ENCODE results near the gene SRGAP1. TPM values are rescaled to one million over a fixed set of nuclear protein-coding genes. Genes with fewer than 3 reads are reported as not detected.
A peak's percentile ranks its signal among the peaks of the same experiment; 100 is the strongest.

SRGAP1 gene
- total RNA-seq, 8 experiments from 2014 or later: 2.2 to 11.4 (median 8.3) TPM

DNA sequence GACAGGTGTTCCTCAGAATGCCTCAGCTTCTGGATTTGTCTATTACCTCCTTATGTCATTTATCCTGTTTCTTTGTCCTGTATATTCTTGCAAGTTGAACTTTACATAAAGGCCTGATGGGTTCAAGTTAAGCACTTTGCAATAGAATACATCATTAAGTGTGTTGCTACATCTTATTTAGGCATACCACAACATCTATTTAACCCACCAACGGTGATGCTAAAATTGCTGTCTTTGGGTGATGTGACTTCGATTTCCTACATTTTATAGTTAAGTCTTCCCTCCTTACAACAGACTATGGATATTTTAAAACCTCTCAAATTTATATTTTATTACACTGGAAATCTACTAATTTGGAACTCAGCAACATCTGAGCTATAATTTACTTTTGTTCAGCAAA, 206.6 kb downstream of the SRGAP1 start:
- H3K27ac ChIP-seq: no peak overlapping the region
- in situ Hi-C loops (cut with MboI; ENCODE audit: low pct_unique_long_range_greater_than_20kb in 2 of 9, low sequenced_read_pairs in 9 of 9, unreplicated experiment in 9 of 9): no loop called here
- H3K4me1 ChIP-seq (replicated peaks in 1 of 2): peaks cover 0 to 5% of the 10 kb centered on the region in 2 donors
- no peak for ATAC-seq (replicated peaks in 6 of 8)
- WGBS, 10 experiments: 29 to 72% (median 50%) methylated on average over 1 to 2 of the region's 2 CpGs; no CpG with 5 or more reads in 1 of the 10 experiments
- no peak overlapping the region for H3K4me3 ChIP-seq

DNA sequence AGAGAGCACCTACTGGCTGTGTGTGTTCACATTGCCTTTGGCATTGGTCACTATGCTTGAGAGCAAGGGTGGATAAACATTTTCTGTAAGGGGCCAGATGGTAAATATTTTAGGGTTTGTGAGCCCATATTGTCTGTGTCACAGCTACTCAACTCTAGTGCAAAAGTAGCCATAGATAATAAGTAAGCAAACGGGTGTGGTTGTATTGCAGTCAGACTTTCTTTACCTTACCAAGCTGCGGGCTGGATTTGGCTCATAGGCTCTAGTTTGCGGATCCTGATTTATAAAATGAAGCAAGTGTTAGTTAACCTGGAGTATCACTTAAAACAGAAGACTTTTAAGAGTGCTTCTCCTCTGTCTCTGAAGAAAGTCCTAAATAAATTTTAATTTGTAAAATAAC, 208.6 kb downstream of the SRGAP1 start:
- H3K4me1 ChIP-seq (replicated peaks in 1 of 2): peaks cover 0 to 9% of the 10 kb centered on the region in 2 donors
- H3K4me3 ChIP-seq: no peak overlapping the region
- H3K27ac ChIP-seq: no peak overlapping the region
- in situ Hi-C loops (cut with MboI; ENCODE audit: low pct_unique_long_range_greater_than_20kb in 2 of 9, low sequenced_read_pairs in 9 of 9, unreplicated experiment in 9 of 9): no loop called here
- ATAC-seq (replicated peaks in 6 of 8): no peak
- 86 to 100% (median 100%) methylated on average over 1 to 3 of the region's 3 CpGs; no CpG with 5 or more reads in 1 of the 10 experiments for WGBS, 10 experiments

DNA sequence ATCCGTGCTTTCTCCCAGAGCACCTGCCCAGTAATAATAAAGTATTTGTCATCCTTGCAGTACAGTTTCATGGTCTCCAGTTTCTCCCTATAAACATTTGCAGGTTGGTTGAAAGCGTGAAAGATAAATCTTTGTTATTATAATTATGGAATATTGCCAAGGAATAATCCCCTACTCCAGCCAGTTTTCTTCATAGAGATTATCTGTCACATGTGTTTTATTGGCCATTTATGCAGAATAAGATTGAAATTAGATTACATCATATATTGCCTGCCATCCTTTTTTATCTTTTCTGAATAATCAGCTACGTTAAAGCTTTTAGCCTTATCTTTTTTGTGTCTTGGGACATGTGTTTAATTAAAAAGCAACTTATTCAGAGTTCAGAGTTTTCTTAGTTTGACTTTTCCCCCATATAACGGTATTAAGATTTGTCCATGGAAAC, 209.6 kb downstream of the SRGAP1 start:
- WGBS, 10 experiments: 80 to 100% (median 88%) methylated on average over 2 to 4 of the region's 4 CpGs
- in situ Hi-C loops (cut with MboI; ENCODE audit: low pct_unique_long_range_greater_than_20kb in 2 of 9, low sequenced_read_pairs in 9 of 9, unreplicated experiment in 9 of 9): no loop called here
- Histone ChIP-seq H3K4me3 (no peak overlapping the region), H3K27ac (no peak overlapping the region), H3K4me1 (replicated peaks in 1 of 2) (peaks cover 0 to 18% of the 10 kb centered on the region in 2 donors)
- ATAC-seq (replicated peaks in 6 of 8): peak in 1 of 8 experiments; percentile 58

DNA sequence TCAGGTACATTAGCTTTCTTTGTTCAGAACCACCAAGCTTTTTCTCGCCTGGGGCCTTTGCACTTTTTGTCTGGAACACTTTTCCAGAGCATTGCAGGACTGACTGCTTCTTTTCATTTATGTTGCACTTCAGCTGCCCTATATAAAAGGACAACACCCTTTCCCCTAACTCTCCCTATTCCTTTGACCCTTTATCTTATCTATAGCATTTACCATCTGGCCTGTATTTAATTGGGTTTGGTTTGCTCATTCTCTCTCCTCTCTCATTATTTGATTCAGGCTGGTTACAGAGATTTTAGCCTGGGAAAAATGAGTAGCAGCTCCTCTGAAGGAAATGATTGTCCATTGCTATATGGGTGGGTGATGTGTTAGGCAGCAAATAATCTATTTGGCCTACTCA, 212.2 kb downstream of the SRGAP1 start:
- in situ Hi-C loops (cut with MboI; ENCODE audit: low pct_unique_long_range_greater_than_20kb in 2 of 9, low sequenced_read_pairs in 9 of 9, unreplicated experiment in 9 of 9): no loop called here
- H3K27ac ChIP-seq: no peak overlapping the region
- ATAC-seq (replicated peaks in 6 of 8): no peak
- no peak overlapping the region for H3K4me3 ChIP-seq
- H3K4me1 ChIP-seq (replicated peaks in 1 of 2): peaks cover 0 to 18% of the 10 kb centered on the region in 2 donors
- 75 to 100% (median 100%) methylated on average over 1 of the region's 1 CpG; no CpG with 5 or more reads in 1 of the 10 experiments for WGBS, 10 experiments

DNA sequence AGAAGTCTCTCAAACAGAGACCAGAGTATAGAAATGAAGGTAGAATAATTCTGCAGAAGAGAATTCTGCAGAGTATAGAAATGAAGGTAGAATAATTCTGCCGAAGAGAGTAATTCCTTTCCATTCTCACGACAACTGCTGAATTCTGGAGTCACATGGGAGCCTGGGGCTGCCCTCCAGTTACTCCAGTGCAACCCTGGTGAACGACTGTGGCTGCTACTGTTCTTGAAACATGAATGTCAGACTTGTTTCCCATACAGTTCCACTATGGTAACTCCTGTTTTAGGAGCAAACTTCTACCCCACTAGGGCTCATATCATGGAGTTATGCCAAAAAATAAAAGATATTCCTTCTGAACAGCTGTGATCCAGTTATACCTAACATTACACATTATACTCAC, 213.2 kb downstream of the SRGAP1 start:
- Histone ChIP-seq H3K4me1 (replicated peaks in 1 of 2) (peaks cover 0 to 18% of the 10 kb centered on the region in 2 donors), H3K4me3 (no peak overlapping the region), H3K27ac (no peak overlapping the region)
- in situ Hi-C loops (cut with MboI; ENCODE audit: low pct_unique_long_range_greater_than_20kb in 2 of 9, low sequenced_read_pairs in 9 of 9, unreplicated experiment in 9 of 9): no loop called here
- 81 to 100% (median 88%) methylated on average over 1 to 3 of the region's 3 CpGs; no CpG with 5 or more reads in 1 of the 10 experiments for WGBS, 10 experiments
- no peak for ATAC-seq (replicated peaks in 6 of 8)

DNA sequence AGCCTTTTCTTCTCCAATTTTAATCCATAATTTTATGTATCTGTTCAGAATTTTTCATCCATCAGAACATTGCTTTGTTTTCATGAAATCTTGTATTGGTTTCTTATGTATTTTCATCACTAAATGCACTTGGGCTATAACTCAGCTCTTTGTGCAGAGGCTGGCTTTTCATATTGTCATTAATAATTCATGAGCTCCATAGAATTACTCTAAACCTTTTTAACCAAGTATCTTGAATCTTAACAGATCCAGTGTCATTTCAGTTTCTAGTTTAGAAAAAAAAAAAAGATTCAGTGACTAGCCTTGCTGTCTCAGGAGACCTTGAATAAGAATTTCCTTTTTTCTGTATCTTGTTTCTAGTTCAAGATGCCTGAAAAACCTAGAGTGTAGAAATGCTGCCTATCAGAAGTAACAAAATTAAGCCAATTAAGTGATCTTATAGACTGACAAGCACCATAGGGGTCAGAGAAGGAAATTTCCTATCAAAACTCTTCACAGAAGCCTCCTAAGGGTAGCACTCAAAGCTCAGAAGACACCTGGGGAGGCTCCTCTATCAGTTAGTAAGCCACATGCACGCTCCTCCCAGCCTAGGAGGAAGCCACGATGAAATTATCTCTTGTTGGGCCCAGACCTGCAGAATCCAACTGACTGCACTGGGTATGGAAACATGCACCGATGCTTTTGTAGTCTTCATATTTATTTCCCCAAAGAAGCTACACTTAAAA, 214.2 kb downstream of the SRGAP1 start:
- peak in 1 of 8 experiments; percentile 19 for ATAC-seq (replicated peaks in 6 of 8)
- 40 to 100% (median 87%) methylated on average over 1 to 2 of the region's 3 CpGs; no CpG with 5 or more reads in 4 of the 10 experiments for WGBS, 10 experiments
- no peak overlapping the region for H3K27ac ChIP-seq
- H3K4me1 ChIP-seq (replicated peaks in 1 of 2): peaks cover 0 to 16% of the 10 kb centered on the region in 2 donors
- in situ Hi-C loops (cut with MboI; ENCODE audit: low pct_unique_long_range_greater_than_20kb in 2 of 9, low sequenced_read_pairs in 9 of 9, unreplicated experiment in 9 of 9): no loop called here
- no peak overlapping the region for H3K4me3 ChIP-seq

DNA sequence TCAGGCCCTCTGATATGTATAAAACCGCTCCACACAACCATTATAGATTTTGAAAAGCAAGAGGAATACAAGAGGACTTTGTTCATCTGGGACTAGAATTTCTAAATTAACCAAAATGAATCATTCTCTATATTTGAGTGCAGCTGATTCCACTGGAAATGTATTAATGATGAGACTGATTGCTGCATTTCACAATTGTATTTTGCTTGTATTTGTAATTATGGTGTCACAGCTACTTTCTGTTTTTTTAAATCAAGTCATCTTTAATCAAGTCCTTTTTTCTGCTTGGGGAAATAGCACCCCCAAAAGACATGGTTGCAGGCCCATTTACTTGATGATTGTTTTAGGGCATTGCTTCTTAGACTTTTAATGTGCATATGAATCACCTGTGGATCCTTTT, 215.2 kb downstream of the SRGAP1 start:
- in situ Hi-C loops (cut with MboI; ENCODE audit: low pct_unique_long_range_greater_than_20kb in 2 of 9, low sequenced_read_pairs in 9 of 9, unreplicated experiment in 9 of 9): no loop called here
- peaks cover 0 to 14% of the 10 kb centered on the region in 2 donors for H3K4me1 ChIP-seq (replicated peaks in 1 of 2)
- no peak for ATAC-seq (replicated peaks in 6 of 8)
- no peak overlapping the region for H3K4me3 ChIP-seq
- H3K27ac ChIP-seq: no peak overlapping the region
- WGBS, 10 experiments: 33 to 100% (median 100%) methylated on average over 1 of the region's 1 CpG; no CpG with 5 or more reads in 1 of the 10 experiments

DNA sequence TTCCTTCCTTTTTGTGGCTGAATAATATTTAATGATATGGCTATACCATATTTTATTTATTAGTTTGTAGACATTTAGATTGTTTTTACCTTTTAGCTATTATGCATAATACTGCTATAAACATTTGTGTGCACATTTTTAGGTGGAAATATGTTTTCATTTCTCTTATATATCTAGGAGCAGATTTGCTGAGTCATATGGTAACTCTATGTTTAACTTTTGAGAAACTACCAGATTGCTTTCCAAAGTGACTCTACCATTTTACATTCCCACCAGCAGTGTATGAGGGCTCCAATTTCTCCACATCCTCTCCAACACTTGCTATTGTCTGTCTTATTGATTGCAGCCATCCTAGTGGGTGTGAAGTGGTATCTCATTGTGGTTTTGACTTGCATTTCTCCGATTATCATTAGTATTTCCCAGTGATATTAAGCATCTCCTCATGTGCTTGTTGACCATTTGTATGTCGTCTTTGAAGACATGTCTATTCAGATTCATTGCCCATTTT, 217.4 kb downstream of the SRGAP1 start:
- 83 to 100% (median 98%) methylated on average over 1 to 2 of the region's 2 CpGs; no CpG with 5 or more reads in 2 of the 10 experiments for WGBS, 10 experiments
- Histone ChIP-seq H3K4me1 (replicated peaks in 1 of 2) (peaks cover 0 to 14% of the 10 kb centered on the region in 2 donors), H3K4me3 (no peak overlapping the region), H3K27ac (no peak overlapping the region)
- no peak for ATAC-seq (replicated peaks in 6 of 8)
- in situ Hi-C loops (cut with MboI; ENCODE audit: low pct_unique_long_range_greater_than_20kb in 2 of 9, low sequenced_read_pairs in 9 of 9, unreplicated experiment in 9 of 9): no loop called here

DNA sequence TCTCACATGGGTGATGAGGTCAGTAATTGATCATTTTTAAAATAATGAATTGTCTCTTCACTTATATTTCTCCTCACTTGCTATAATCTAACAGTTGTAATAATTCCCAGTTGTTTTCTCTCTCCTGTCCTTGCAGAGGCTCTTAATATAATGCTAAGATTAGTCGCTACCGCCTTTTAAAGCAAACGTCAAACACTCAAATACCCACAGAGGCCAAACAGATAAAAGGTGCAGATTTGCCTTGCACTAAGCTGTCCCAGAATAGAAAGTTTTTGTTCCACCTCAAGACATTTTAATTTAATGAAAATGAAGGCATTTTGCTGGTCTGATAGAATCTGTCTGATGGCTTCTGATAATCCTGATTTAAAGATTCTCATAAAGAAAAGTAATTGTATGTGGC, 218.6 kb downstream of the SRGAP1 start:
- Histone ChIP-seq H3K4me3 (no peak overlapping the region), H3K27ac (no peak overlapping the region), H3K4me1 (replicated peaks in 1 of 2) (peaks cover 0 to 10% of the 10 kb centered on the region in 2 donors)
- in situ Hi-C loops (cut with MboI; ENCODE audit: low pct_unique_long_range_greater_than_20kb in 2 of 9, low sequenced_read_pairs in 9 of 9, unreplicated experiment in 9 of 9): no loop called here
- ATAC-seq (replicated peaks in 6 of 8): no peak
- 80 to 100% (median 94%) methylated on average over 1 to 3 of the region's 3 CpGs; no CpG with 5 or more reads in 1 of the 10 experiments for WGBS, 10 experiments

DNA sequence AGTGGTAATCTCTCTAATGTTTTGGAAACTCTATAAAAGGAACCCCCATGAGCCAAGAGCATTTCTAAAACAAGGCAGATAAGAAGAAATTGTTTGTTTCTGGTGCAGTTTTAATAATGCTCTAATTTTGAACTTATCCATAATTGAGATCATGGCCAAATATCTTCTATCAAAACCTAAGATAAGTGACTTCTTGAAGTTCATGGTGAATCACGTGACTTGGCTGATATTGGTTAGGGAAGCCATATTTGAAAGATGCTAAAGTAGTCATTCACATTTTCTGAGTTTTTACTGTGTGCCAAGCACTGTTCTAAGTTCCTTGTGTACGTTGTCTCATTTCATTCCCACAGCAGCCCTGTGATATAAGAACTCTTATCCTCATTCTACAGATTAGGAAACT, 219.7 kb downstream of the SRGAP1 start:
- in situ Hi-C loops (cut with MboI; ENCODE audit: low pct_unique_long_range_greater_than_20kb in 2 of 9, low sequenced_read_pairs in 9 of 9, unreplicated experiment in 9 of 9): no loop called here
- ATAC-seq (replicated peaks in 6 of 8): no peak
- 80 to 100% (median 90%) methylated on average over 1 to 2 of the region's 2 CpGs; no CpG with 5 or more reads in 1 of the 10 experiments for WGBS, 10 experiments

DNA sequence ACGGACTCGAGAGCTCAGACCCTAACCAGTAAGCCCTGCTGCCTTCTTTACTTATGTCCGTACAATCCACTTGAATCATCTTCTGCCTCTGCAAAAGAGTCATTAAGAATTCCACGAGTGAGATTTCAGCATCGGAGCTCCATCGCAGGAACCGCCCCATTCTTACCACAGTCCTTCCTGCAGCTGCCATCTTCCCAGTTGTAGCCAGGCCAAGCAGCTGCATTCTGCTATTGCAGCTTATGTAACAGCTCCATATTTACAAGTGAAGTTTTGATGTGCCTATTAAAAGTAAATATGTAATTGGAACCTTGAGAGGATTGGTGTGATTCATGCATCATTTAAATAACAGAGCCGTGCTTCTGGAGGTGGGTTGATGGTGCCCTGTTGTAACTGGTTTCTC, 220.2 kb downstream of the SRGAP1 start:
- in situ Hi-C loops (cut with MboI; ENCODE audit: low pct_unique_long_range_greater_than_20kb in 2 of 9, low sequenced_read_pairs in 9 of 9, unreplicated experiment in 9 of 9): no loop called here
- no peak overlapping the region for H3K4me3 ChIP-seq
- no peak overlapping the region for H3K27ac ChIP-seq
- ATAC-seq (replicated peaks in 6 of 8): no peak
- no peaks in the 10 kb centered on the region for H3K4me1 ChIP-seq (replicated peaks in 1 of 2)
- 82 to 100% (median 96%) methylated on average over 1 to 7 of the region's 8 CpGs; no CpG with 5 or more reads in 1 of the 10 experiments for WGBS, 10 experiments

More for the DNA sequence above, 219.7 kb downstream of the SRGAP1 start:
- Histone ChIP-seq H3K4me1 (replicated peaks in 1 of 2) (no peaks in the 10 kb centered on the region), H3K4me3 (no peak overlapping the region), H3K27ac (no peak overlapping the region)

DNA sequence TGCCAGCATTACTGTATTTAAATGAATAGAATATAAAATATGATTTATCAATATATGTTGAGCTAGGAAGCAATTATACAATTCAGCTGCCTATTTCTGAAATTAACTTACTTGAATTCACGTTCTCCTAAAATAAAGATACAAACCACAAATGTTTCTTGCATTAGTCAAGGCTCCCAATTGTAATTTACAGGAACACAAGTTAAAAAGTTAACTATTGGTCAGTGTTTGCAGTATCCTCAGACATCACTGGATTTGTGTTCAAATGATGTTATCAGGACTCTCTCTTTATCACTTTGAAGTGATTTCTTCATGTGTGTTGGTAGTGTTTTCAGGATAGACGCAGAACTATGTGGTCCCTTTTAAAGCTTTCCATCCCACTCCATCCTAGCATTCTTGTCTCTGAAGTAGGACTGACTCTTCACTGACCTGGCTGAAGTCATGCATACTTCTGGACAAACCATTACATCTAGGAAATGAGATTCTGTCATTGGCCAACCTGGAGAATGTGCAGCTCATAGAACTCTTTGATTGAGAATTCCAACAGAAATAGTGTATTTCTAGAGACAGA, 221.5 kb downstream of the SRGAP1 start:
- Histone ChIP-seq H3K4me3 (no peak overlapping the region), H3K4me1 (replicated peaks in 1 of 2) (peaks cover 0 to 3% of the 10 kb centered on the region in 2 donors), H3K27ac (no peak overlapping the region)
- 86 to 100% (median 94%) methylated on average over 1 to 2 of the region's 2 CpGs for WGBS, 10 experiments
- no peak for ATAC-seq (replicated peaks in 6 of 8)
- in situ Hi-C loops (cut with MboI; ENCODE audit: low pct_unique_long_range_greater_than_20kb in 2 of 9, low sequenced_read_pairs in 9 of 9, unreplicated experiment in 9 of 9): no loop called here

DNA sequence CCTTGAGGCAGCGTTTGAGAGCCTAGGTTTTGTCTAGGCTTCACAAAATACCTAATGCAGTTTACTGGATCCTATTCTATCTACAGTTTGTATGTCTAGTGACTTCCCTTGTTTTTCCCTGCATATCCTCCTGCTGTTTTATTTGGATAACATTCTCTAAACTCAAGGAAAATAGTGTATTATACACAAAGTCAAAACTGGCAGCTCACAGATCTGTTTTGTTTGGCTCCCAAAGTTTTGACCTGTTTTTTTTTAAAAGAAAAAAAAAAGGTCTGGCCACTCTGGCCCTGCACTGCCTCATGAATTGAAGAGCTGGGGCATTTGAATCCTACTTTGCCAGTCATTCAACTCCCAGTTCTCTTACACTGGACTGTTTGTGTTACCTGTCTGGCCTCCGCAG, 222.3 kb downstream of the SRGAP1 start:
- WGBS, 10 experiments: 80 to 100% (median 100%) methylated on average over 1 to 2 of the region's 2 CpGs; no CpG with 5 or more reads in 3 of the 10 experiments
- in situ Hi-C loops (cut with MboI; ENCODE audit: low pct_unique_long_range_greater_than_20kb in 2 of 9, low sequenced_read_pairs in 9 of 9, unreplicated experiment in 9 of 9): no loop called here
- no peak for ATAC-seq (replicated peaks in 6 of 8)
- Histone ChIP-seq H3K27ac (no peak overlapping the region), H3K4me3 (no peak overlapping the region), H3K4me1 (replicated peaks in 1 of 2) (peaks cover 0 to 3% of the 10 kb centered on the region in 2 donors)
